HG03571 (cell line): ENCODE data around the gene CNPPD1.
"Not testable (repeated sequence)": the region's sequence is repeated elsewhere in the genome, so short reads cannot be mapped to it uniquely, and the experiment has no call there.

Experiments used
- ATAC-seq: cut with Tn5 transposase; IDR thresholded peaks from one replicate; pipeline ENCODE4 v1.9.1; 2021; ENCODE audit not compliant: unreplicated experiment

Gene CNPPD1

DNA sequence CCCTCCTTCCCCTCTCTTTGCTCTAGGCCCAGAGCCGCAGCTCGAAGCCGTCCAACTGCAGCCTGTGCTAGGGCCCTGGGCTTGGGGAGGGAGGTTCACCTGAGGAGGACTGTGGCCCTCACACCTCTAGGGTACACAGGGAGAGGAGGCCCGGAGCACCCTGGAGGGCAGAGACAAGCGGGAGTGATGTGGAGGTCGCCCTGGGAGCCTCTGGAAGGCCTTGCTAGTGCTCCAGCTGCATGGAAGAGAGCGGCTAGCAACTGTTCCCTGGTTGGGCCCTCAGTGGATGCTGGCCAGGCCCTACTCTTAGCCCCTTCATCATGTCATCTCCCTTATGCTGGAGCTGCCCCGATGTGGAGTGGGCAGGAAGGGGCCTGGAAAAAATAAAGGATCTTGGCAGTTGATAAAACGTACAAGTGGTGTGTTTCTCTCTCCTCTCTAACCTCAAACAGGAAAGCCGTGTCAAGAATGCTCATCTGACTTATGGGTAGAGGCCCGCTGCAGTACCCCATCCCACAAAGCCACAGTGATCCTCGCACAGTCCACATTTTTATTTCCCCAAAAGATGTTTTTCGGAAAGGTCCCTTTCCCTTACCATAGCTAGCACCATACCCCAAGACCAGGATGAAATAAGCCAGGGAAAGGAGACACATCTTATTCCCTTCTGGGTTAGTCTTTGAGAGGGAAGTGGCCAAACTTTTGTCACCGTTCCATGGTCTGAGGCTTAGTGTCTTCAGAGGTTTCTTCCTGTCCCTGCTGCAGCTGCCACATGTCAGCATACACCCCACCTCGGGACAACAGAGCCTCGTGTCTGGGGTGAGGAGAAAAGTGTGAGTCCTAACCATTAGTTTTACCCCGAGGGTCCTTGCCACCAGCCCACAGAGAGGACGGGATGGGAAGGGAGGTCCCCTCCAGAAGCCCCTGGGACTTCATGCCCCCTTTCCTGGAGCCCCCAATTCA is 32.8 kb upstream of the CNPPD1 start:
- ATAC-seq, result no peak

DNA sequence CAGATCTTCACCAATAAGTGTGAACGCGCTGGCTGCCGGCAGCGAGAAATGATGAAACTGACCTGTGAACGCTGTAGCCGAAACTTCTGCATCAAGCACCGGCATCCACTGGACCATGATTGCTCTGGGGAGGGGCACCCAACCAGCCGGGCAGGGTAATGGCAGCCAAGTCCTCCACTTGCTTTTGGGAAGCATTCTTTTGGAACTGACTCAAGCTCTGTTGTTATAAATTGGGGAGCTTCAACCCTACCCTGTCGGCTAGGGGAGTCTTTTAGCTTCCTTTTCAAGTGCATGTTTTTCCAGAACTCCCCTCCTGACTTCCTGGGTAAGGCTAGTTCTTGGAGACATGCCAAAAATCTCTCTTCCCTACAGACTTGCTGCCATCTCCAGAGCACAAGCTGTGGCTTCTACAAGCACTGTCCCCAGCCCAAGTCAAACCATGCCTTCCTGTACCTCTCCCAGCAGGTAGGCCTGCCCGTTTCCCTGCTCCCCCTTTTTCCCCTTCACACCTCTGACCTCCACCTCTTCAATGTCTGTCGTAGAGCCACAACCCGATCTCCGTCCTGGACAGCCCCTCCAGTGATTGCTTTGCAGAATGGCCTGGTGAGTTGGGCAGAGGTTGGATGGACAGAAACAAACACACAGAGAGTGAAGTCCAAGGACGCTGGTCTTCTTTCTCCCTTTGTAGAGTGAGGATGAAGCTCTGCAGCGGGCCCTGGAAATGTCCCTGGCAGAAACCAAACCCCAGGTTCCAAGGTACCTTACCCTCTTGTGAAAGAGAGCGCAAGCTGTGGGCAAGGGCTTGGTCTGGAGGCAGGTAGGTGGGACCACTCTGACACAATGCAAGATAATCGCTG is 31.4 kb upstream of the CNPPD1 start:
- no peak for ATAC-seq

DNA sequence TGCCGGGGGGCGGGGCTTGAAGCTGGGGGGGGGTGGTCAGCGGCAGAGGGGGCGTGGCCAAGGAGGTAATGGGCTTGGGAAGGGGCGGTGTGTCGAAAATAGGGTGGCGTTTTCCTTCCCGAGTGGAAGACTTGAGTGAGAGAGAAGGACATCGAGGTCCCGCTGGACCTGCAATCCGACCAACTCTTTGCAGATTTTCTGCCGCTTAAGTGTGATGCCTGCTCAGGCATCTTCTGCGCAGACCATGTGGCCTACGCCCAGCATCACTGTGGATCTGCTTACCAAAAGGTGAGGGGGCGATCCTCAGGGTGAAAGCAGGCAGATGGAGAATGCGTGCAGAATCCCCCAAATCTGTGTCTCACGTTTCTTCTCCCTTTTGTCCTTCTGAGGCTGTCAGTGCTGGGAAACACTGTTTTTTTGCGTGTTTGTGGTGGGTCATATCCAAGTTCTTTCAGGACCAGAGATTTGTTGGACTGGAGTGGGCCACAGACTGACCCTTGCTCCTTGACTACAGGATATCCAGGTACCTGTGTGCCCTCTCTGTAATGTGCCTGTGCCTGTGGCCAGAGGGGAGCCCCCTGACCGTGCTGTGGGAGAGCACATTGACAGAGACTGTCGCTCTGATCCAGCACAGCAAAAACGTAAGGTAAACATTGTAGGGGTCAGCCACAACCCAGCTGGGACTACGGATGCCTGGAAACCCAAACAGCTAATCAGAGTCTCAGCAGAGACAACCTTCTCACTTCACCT is 30.6 kb upstream of the CNPPD1 start:
- ATAC-seq, result no peak

DNA sequence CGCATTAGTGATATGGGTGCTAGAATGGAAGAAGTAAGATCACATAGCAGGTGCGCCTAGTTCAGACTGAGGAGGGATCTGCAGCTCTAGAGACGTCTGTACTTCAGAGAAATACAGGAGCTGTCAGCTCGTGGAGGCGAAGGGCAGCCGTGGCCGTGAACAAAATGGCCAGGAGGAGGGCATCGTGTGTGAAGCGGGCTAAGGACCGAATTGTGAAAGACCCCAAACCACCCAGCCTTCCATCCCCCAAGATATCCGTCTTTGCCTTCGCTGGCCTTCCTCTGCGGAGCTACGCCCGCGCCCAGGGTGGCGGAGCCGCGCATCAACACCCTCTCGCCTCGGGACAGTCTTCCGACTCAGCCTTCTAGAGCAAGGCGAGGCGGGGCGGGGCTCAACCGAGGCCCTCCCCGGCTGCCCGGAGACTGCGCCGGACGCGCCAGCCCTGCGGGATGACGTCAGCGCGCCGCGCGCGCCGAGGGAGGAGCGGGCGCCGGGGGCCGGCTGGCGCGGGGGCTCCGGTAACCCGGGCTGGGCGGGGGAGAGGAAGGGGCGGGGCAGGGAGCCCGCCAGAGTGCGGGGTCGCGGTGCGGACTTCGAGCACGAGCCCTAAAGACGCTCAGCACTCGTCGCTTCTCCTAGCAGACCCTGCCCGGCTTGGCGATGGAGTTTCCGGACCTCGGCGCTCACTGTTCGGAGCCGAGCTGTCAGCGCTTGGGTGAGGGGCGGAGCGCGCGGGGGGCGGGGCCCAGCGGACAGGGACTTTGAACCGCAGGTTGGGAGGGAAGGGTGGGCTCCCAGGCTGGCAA is 29.8 kb upstream of the CNPPD1 start, which contains the start of gene ZFAND2B:
Gene ZFAND2B, plus strand, starts transcription at position 455 of the 806 bp plus-strand sequence. Its CDS starts 206 bp downstream, at position 661.
- peak; percentile 97 for ATAC-seq

DNA sequence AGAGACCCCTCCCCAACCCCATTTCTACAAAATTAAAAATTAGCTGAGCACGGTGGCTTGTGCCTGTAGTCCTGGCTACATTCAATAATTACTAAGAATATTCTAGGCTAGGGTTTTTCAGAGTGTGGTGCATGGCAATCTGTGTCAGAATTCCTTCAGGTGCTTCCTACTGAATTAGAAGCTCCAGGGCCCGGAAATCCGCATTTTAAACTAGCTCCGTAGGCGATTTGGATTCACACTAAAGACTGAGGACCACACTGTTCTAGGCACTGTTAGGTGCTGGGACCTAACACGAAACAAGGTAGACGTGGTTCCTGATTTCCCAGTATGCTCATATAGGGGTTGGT is 29.2 kb upstream of the CNPPD1 start:
- no peak for ATAC-seq

DNA sequence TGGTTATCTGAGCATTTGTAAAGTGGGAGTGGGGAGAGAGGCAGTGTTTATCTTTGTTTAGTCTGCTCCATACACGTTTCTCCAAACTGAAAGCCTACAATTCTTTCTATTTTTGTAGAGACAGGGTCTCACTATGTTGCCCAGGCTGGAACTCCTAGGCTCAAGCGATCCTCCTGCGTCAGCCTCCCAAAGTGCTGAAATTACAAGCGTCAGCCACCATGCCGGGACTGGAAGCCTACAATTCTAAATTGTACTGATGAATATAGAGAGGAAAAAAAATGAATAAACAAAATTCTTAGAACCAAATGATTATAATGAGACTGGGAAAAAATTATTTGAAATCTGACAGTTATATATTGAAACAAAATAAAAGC is 28.4 kb upstream of the CNPPD1 start:
- ATAC-seq, result no peak

DNA sequence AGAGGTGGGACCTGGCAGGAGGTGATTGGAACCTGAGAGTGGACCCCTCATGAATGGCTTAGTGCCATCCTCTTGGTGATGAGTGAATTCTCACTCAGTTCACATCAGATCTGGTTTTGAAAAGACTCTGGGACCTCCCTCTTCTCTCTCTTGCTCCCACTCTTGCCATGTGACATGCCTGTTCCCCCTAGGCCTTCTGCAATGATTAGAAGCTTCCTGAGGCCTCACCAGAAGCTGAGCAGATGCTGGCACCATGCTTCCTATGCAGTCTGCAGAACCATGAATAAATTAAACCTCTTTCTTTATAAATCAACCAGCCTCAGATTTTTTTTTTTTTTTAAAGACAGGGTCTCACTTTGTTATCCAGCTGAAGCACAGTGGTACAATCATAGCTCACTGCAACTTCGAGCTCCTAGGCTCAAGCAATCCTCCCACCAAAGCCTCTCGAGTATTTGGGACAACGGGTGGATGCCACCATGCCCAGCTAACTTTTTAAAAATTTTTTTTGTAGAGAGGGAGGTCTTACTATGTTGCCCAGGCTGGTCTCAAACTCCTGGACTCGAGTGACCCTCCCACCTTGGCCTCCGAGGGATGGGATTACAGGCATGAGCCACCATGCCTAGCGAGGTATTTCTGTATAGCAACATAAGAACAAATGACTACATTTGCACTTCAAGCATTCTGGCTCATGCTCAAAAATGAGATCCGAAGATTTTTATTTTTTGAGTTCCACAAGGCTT is 27.9 kb upstream of the CNPPD1 start:
- ATAC-seq, result no peak

DNA sequence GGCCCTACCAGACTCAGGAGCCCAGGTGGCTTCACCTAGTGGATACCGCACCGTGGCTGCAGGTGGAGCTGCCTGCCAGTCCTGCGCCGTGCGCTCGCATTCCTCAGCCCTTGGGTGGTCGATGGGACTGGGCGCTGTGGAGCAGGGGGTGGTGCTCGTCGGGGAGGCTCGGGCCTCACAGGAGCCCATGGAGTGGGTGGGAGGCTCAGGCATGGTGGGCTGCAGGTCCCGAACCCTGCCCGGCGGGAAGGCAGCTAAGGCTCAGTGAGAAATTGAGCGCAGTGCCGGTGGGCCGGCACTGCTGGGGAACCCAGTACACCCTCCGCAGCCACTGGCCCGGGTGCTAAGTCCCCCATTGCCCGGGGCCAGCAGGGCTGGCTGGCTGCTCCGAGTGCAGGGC is 24.6 kb upstream of the CNPPD1 start:
- ATAC-seq, result not testable (repeated sequence)

DNA sequence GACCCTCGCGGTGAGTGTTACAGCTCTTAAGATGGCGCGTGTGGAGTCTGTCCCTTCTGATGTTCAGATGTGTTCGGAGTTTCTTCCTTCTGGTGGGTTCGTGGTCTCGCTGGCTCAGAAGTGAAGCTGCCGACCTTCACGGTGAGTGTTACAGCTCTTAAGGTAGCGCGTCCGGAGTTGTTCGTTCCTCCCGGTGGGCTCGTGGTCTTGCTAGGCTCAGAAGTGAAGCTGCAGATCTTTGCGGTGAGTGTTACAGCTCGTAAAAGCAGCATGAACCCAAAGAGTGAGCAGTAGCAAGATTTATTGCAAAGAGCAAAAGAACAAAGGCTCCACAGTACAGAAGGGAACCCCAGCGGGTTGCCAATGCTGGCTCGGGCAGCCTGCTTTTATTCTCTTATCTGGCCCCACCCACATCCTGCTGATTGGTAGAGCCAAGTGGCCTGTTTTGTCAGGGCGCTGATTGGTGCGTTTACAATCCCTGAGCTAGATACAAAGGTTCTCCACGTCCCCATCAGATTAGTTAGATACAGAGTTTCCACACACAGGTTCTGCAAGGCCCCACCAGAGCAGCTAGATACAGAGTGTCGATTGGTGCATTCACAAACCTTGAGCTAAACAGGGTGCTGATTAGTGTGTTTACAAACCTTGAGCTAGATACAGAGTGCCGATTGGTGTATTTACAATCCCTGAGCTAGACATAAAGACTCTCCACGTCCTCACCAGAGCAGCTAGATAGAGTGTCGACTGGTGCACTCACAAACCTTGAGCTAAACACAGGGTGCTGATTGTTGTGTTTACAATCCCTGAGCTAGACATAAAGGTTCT is 24.0 kb upstream of the CNPPD1 start:
- not testable (repeated sequence) for ATAC-seq

DNA sequence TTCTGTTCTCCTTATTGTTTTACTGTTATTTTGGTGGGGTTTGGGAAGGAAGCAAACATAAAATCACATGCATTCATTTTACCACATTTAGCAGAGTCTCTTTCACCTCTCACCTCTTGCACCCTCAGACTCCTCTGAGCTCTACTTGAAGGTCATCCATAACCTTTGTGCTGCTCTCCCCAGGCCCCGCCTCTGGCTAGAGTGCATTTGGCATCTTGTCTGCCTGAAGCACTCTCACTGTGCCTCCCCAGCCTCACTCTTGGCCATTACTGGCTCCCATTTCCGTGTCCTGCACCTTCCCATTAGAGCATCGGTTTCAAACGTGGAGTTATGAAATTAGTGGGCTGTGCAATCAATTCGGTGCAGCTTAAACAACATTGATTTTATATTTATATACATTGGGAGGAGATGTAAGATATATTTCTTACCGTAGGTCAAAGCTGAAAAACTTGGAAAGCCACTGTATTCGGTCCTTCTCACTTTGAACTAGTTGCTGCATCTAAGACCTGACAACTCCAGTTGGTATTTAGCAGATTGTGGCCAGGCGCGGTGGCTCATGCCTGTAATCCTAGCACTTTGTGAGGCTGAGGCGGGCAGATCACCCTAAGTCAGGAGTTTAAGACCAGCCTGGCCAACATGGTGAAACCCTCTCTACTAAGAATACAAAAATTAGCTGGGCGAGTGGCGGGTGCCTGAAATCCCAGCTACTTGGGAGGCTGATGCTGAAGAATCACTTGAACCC is 22.9 kb upstream of the CNPPD1 start:
- no peak for ATAC-seq

DNA sequence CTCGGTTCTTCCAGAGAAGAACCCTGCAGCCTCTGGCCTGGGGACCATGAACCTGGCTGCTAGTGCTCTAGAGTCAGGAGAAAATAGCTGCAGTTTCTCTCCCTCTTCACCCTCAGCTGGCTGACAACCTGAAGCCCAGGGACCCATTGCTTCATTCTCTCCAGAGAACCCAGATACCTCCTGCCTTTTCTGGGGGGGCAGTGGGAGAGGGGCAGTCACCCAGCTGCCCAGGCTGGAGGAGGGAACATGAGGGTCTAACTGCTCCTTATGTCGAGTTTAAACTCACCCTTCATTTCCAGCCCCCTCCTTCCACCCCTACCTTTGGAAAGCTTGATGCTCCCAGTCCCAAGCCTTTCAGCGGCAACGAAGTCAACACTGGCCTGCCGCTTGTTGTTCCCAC is 22.2 kb upstream of the CNPPD1 start:
- no peak for ATAC-seq

DNA sequence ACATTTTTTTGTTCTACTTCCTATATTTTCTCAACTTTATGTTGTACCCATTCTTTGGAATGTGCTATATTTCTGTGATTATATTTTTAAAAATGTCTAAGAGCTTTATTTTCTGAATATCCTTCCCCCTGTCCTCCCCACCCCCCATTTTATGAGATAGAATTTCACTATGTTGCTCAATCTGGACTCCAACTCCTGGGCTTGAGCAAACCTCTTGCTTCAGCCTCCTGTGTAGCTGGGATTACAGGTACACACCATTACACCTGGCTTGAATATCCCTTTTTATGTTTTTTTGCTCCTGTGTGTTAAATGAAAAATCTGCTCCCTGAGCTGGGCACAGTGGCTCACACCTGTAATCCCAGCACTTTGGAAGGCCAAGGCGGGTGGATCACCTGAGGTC is 20.7 kb upstream of the CNPPD1 start:
- no peak for ATAC-seq

DNA sequence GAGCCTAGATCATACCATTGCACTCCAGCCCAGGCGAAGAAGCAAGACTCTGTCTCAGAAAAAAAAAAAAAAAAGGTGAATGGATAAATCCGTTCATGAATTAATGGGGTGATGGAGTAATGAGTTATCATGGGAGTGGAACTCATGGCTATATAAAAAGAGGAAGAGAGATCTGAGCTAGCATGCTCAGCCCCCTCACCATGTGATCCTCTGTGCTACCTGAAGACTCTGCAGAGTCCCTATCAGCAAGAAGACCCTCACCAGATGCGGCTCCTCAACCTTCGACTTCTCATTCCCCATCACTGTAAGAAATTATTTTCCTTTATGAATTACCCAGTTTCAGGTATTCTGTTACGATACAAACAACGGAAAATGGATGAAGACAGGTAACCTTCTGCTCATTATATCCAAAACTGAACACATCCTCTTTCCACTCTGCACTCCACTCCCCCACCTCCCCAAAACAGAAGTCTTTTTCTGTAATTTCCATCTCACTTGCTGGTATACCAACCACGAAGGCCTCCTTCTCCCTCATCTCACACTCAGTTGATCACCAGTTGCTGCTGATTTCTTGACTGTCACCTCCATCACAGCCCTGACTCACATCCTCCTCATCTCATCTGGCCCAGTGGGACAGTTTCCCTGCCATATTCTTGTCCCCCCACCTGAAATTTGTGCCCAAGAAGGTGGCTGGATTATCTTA is 10.2 kb upstream of the CNPPD1 start:
- ATAC-seq, result no peak

DNA sequence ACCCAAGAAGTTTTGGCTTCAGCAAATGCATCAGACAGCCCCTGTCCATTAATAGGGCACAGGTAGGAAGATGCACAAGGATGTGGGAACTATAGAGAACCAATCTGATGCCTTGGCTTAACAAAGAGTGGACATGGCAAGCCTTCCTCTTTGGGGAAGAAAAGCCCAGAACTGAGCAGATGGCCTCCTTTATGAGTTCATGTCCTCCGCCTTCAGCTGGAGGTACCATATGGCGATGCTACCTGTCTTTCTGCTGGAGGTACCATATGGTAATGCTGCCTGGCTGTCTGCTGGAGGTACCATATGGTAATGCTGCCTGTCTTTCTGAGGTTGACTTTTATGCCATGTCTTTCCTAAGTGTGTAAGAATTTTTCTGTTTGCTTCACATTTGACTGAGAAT is 7.4 kb upstream of the CNPPD1 start:
- ATAC-seq, result no peak

DNA sequence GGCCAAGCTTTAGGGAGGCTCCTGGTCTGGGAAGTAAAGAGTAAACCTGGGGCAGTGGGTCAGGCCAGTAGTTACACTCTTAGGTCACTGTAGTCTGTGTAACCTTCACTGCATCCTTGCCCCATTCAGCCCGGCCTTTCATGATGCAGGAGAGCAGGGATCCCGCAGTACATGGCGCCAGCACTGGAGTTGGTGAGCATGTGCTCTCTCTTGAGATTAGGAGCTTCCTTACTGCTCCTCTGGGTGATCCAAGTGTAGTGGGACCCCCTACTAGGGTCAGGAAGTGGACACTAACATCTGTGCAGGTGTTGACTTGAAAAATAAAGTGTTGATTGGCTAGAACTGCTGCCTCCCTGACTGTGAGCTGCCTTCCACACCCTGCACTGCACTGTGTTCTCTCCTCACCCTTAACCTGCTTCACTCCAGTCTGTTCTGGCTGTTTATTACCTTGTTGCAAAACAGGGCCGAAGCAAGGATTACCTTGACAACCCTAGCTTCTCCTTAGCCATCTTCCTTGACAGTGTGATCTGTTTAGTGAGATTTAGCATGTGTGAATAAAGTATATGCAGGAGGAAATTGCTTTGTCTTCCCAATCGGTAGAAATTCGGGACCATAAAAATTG is 6.5 kb upstream of the CNPPD1 start:
- ATAC-seq, result no peak

DNA sequence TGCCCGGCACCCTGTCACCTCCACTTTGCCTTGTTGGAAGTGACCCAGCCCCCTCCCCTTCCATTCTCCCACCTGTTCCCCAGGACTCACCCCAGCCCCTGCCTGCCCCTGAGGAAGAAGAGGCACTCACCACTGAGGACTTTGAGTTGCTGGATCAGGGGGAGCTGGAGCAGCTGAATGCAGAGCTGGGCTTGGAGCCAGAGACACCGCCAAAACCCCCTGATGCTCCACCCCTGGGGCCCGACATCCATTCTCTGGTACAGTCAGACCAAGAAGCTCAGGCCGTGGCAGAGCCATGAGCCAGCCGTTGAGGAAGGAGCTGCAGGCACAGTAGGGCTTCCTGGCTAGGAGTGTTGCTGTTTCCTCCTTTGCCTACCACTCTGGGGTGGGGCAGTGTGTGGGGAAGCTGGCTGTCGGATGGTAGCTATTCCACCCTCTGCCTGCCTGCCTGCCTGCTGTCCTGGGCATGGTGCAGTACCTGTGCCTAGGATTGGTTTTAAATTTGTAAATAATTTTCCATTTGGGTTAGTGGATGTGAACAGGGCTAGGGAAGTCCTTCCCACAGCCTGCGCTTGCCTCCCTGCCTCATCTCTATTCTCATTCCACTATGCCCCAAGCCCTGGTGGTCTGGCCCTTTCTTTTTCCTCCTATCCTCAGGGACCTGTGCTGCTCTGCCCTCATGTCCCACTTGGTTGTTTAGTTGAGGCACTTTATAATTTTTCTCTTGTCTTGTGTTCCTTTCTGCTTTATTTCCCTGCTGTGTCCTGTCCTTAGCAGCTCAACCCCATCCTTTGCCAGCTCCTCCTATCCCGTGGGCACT is 5.8 kb upstream of the CNPPD1 start:
- no peak for ATAC-seq
